GM12801 (cell line): ENCODE measurements around the gene GALNT7.

ENCODE experiments used
- TF ChIP-seq, protein P1 (sequence below): IDR thresholded peaks from one replicate; pipeline ENCODE4 v1.5.1; 2011; ENCODE audit warnings: control low read depth; ENCODE audit not compliant: insufficient read length; ENCODE audit errors: extremely low read depth

GALNT7 gene

DNA sequence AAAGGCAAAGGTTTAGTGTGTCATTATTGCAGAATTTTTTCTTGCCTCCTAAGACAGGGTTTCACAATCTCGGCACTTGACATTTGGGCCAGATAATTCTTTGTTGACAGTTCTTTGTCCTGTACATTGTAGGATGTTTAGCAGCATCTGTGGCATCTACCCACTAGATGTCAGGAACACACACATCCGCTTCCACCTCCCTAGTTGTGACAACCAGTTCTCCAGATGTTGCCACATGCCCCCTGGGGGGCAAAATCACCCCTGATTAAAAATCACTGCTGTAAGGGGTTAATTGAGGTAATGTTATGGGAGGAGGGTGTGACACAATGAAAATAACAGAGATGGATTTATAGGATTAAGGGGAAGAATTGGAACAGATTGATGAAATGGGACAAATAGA, 90.3 kb downstream of the GALNT7 start:
- TF ChIP-seq, protein P1, sequence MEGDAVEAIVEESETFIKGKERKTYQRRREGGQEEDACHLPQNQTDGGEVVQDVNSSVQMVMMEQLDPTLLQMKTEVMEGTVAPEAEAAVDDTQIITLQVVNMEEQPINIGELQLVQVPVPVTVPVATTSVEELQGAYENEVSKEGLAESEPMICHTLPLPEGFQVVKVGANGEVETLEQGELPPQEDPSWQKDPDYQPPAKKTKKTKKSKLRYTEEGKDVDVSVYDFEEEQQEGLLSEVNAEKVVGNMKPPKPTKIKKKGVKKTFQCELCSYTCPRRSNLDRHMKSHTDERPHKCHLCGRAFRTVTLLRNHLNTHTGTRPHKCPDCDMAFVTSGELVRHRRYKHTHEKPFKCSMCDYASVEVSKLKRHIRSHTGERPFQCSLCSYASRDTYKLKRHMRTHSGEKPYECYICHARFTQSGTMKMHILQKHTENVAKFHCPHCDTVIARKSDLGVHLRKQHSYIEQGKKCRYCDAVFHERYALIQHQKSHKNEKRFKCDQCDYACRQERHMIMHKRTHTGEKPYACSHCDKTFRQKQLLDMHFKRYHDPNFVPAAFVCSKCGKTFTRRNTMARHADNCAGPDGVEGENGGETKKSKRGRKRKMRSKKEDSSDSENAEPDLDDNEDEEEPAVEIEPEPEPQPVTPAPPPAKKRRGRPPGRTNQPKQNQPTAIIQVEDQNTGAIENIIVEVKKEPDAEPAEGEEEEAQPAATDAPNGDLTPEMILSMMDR = no peak

DNA sequence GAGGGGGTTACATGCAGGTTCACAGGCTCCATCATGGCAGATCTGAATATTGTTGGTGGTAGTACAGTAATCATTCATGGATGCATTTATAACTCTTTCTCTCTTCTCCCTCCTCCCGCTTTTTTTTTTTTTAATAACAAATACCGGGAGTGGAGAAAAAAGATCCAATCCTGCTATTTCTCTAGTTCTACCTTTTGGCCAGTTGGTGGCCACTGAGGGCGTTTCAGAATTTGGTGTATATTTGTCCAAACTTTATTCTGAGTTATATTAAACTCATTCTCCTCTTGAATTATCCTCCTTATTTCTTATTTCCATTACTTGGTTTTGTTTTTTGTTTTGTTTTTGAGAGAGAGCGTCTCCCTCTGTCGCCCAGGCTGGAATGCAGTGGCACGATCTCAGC, 90.7 kb downstream of the GALNT7 start:
- TF ChIP-seq, protein P1 = no peak

DNA sequence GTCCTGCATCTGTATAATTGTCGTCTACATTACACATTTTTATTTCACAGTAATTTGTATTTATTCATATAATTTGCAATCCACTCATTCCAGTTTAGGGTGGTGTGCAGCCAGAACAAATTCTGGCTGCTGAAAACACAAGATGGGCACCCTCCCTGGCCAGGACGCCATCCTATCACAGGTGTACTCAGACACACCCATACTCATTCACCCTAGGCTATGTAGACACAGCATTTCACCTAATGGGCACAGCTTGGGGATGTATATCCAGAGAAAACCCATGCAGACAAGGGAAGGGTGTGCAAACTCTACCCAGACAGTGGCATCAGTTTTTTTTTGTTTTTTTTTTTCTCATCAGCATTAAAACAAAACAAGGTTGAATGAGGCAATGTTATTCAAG, 92.4 kb downstream of the GALNT7 start:
- TF ChIP-seq, protein P1 = no peak

DNA sequence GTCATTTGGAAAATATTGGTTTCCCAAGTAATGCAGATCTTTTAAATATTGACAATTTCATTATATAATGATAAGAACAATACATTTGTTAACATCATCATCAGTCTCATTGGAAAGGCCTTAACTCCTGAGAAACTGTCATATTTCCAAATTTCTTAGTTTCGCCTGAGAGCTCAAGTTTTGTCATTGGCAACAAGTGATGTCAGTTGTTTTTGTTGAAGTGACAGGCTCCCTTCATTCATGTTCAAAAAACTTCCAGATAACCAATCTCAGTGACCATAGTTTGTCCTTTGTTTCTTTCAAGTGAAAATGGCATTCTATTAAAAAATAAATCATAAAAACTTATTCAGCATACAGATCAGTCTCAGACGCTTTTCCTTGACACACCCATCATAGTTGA, 93.8 kb downstream of the GALNT7 start:
- TF ChIP-seq, protein P1 = no peak

DNA sequence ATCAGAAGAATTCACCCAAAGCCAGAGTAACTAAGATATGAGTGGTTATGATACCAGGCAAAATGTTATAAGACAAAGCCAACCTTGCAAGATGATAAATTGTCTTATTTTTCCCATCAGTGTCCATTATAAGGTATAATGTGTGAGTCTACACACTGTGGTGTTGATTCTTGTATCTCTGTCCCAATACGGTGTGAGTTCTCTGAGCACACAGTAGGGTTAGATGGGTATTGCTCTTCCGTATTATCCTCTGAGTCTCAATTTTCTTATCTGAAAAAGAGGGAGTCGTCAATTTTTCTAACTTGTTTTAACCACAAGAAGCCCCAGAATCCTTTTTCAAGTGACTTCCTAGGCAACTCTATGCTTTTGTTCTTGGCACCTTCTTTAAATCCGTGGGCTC, 95.6 kb downstream of the GALNT7 start:
- TF ChIP-seq, protein P1 = no peak

DNA sequence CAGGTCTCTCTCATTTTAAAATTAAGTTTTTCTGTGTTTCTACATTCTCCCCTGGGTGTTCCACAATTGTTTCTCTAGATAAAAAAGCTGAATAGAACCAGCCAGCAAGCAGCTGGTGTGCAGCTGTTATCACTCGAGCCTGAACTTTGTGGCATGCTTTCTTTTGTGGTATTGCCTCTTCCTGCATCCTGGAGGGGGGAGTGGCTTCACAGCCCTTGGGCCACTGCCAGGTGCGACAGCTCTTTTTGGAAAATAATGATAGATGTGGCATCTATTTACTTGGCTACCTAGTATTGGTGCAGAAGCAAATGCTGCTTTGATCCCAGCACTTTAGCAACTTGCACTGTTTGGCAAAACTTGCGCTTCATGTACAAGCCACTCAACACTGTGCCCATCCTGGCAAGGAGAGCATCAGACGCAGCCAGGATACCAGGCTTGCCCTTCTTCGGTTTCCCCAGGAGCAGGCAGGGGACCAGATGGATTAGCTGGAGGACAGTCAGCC, 96.1 kb downstream of the GALNT7 start:
- TF ChIP-seq, protein P1 = no peak

DNA sequence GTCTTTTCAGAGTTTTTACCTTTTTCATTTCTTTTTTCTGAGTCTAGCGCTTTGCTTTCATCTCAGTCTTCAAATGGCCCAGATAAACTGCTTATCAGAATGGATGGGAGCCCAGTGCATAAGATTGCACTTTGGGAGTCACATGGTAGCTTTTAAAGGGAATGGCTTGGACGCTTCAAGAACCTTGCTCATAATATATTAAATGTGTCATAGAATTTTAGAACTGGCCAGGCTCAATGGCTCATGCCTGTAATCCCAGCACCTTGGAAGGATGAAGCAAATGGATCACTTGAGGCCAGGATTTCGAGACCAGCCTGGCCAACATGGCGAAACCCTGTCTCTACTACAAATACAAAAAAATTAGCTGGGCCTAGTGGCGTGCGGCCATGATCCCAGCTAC, 97.1 kb downstream of the GALNT7 start:
- TF ChIP-seq, protein P1 = no peak

DNA sequence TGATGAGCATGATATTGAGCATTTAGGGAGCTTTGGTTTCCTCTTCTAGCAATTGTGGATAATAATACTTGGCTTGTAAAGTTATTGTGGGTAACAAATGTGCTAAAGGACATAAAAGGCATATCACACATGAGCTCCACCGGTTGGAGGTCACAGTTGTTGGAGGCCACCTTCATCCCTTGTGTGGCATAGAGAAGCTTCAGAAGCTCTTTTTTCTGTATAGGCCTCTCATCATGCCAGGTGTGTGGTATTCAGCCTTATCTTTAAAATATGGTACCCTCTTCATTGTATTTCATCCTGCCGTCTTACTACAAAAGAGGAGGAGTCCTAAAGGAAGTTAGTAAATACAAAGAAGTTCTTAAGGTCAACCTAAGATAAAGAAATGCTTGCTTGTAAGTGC, 99.1 kb downstream of the GALNT7 start:
- TF ChIP-seq, protein P1 = no peak
